Ovary (tissue), 9 donors: Measurements from ENCODE around the gene FAT1. TPM values are rescaled to one million over a fixed set of nuclear protein-coding genes. Genes with fewer than 3 reads are reported as not detected.

Experiments used
- DNase-seq, 5 donors: peaks; one replicate each; pipeline ENCODE4 v3.0.0-alpha.2; 2019 to 2020
- H3K27ac ChIP-seq, 2 donors: fragments of 200-600 bp; one replicate each; pipeline versions ENCODE4 v1.5.1 to v1.8.0; 2019 to 2022
- H3K27me3 ChIP-seq: fragments of 200-600 bp; one replicate; pipeline ENCODE4 v1.8.0; 2022
- H3K36me3 ChIP-seq: fragments of 200-600 bp; sonication (generic); one replicate; pipeline ENCODE4 v1.5.1; 2019
- H3K4me1 ChIP-seq: one replicate; pipeline ENCODE4 v1.8.1; 2013; ENCODE audit warnings: mild to moderate bottlenecking, moderate library complexity; ENCODE audit not compliant: insufficient read depth
- H3K4me3 ChIP-seq: fragments of 200-600 bp; sonication (generic); one replicate; pipeline ENCODE4 v1.5.1; 2017
- H3K9me3 ChIP-seq, 2 donors: fragments of 200-600 bp in 1 of 2; sonication (generic) in 1 of 2; one replicate each; pipeline versions ENCODE4 v1.5.1 to v1.8.1; 2013 to 2019; ENCODE audit warnings: mild to moderate bottlenecking in 1 of 2, moderate library complexity in 1 of 2
- CTCF ChIP-seq, 3 donors: fragments of 450-650 bp in 2 of 3; fragments of 200-600 bp in 1 of 3; IDR thresholded peaks; one replicate each; pipeline versions ENCODE4 v1.5.1 to v1.8.0; 2016 to 2022; ENCODE audit warnings: antibody characterized with exemption in 3 of 3, mild to moderate bottlenecking in 1 of 3
- EP300 ChIP-seq: sonication (generic); formaldehyde crosslinking; IDR thresholded peaks from one replicate; pipeline ENCODE4 v1.6.1; 2017; ENCODE audit warnings: antibody characterized with exemption
- POLR2A ChIP-seq: fragments of 450-650 bp; IDR thresholded peaks from one replicate; pipeline ENCODE4 v1.6.1; 2017; ENCODE audit warnings: antibody characterized with exemption, mild to moderate bottlenecking, moderate library complexity
- WGBS, 3 donors: extraction: QIAGEN DNeasy Blood & Tissue Kit in 1 of 3; methylation state at CpG; one replicate each; pipeline versions ENCODE4 v1.1.5 to v1.1.7; 2013 to 2017; 5-methylcytosine and 5-hydroxymethylcytosine counted together
- intact Hi-C, 4 donors: fragments of 100-400 bp; cut with DNase I; formaldehyde crosslinking; loops; one replicate each; pipeline versions ENCODE4 v1.11.0 to v1.15.1; 2022 to 2023
- polyA plus RNA-seq, 2 donors: library from polyadenylated mRNA; stranded (reverse); fragments of 200-250 nt in 1 of 2; fragments of 350-450 nt in 1 of 2; fragmentation: Illumina TruSeq in 1 of 2; extraction: RNeasy Lipid Tissue Mini Kit (QIAGEN cat#74804) in 1 of 2; gene quantifications; one replicate each; pipeline ENCODE4 v1.2.3, GENCODE V29; 2013 to 2014
- total RNA-seq, 7 donors: library from RNA; depleted of rRNA in 2 of 7; stranded (reverse); fragments of >200 nt in 2 of 7; fragmentation: NEBNext Ultra II Directional in 3 of 7; extraction: Animal tissue kit (Norgen Biotek cat#: 25700) in 3 of 7; gene quantifications; one replicate each; pipeline versions ENCODE4 v1.1.0 to v1.2.4, GENCODE V29; 2016 to 2023
- donor health status: DM: no; HTN: no; CAD: no; lungs with moderate emphysema.
- donor health status: DM: no; HTN: no; CAD: no.
- donor health status: Bipolar disorder and iron deficiency.
- donor health status: DM: yes; HTN: yes; CAD: no.
- donor health status: DM: no; HTN: no; CAD: no.
- donor health status: DM: yes; HTN: yes; CAD: no.

FAT1 gene
- total and polyA plus RNA-seq, 9 donors = 20.5 to 78.6 (median 46.6) TPM

- Histone ChIP-seq H3K9me3 (no peaks in the 10 kb centered on the region), H3K27me3 (no peaks in the 10 kb centered on the region), H3K4me3 (no peak overlapping the region), H3K4me1 (no peaks in the 10 kb centered on the region), H3K27ac (no peak overlapping the region), H3K36me3 (no peaks in the 10 kb centered on the region)
- TF ChIP-seq POLR2A (no peak), CTCF (IDR thresholded peaks at IDR 0.05) (no peak)
- intact Hi-C loops = no loop called here
- no peak for DNase-seq
- WGBS, 3 donors = 91 to 96% (median 91%) methylated on average over 8 of the region's 8 CpGs
These were observed 131.2 kb downstream of the FAT1 start for GRCh38 chr4:186592445-186592844.

- Histone ChIP-seq H3K4me3 (no peak overlapping the region), H3K27me3 (no peaks in the 10 kb centered on the region), H3K9me3 (no peaks in the 10 kb centered on the region), H3K36me3 (no peaks in the 10 kb centered on the region), H3K27ac (no peak overlapping the region), H3K4me1 (no peaks in the 10 kb centered on the region)
- no peak for DNase-seq
- TF ChIP-seq EP300 (no peak), CTCF (IDR thresholded peaks at IDR 0.05) (no peak), POLR2A (no peak)
- intact Hi-C loops = no loop called here
- 85 to 87% (median 85%) methylated on average over 6 of the region's 6 CpGs for whole genome bisulfite sequencing, 3 donors
These were observed 132.0 kb downstream of the FAT1 start for GRCh38 chr4:186591651-186592050.

GRCh38 chr4:186588503-186588902 lies 135.2 kb downstream of the FAT1 start:
- intact Hi-C loops = loop anchor here in 3 of 4 donors (5.0 to 10.0 kb wide), 3 partner anchors 284 to 294 kb away; no protein-coding TSS in a partner anchor
- Histone ChIP-seq H3K4me3 (no peak overlapping the region), H3K27me3 (no peaks in the 10 kb centered on the region), H3K36me3 (no peaks in the 10 kb centered on the region), H3K27ac (no peak overlapping the region), H3K9me3 (no peaks in the 10 kb centered on the region), H3K4me1 (peaks cover 2% of the 10 kb centered on the region)
- DNase-seq = no peak
- no peak for TF ChIP-seq POLR2A
- TF ChIP-seq CTCF (IDR thresholded peaks at IDR 0.05) = no peak
- TF ChIP-seq EP300 = no peak
- WGBS, 3 donors = 95 to 96% (median 95%) methylated on average over 20 of the region's 20 CpGs

GRCh38 chr4:186587416-186588018 lies 136.1 kb downstream of the FAT1 start:
- Histone ChIP-seq H3K9me3 (no peaks in the 10 kb centered on the region), H3K4me1 (peaks cover 2% of the 10 kb centered on the region), H3K27ac (no peak overlapping the region), H3K36me3 (no peaks in the 10 kb centered on the region), H3K27me3 (no peaks in the 10 kb centered on the region), H3K4me3 (no peak overlapping the region)
- DNase-seq = peak; percentile 51 to 77 (median 69)
- no peak for TF ChIP-seq POLR2A
- TF ChIP-seq EP300 = no peak
- TF ChIP-seq CTCF (IDR thresholded peaks at IDR 0.05) = peak; percentile 36 to 63 (median 59)
- intact Hi-C loops = loop anchor here in 3 of 4 donors (5.0 to 10.0 kb wide), 3 partner anchors 283 to 293 kb away; no protein-coding TSS in a partner anchor
- WGBS, 3 donors = 34 to 36% (median 36%) methylated on average over 4 of the region's 4 CpGs
